DND-41 (cell line): ENCODE results near the gene TTBK2.

Experiments used
- ATAC-seq: fragments of 200-7000 bp; cut with Tn5 transposase; 3 replicates; pipeline ENCODE4 v1.9.1; 2021; ENCODE audit warnings: low read depth; ENCODE audit not compliant: insufficient read depth
- DNase-seq: peaks from one replicate; pipeline ENCODE4 v3.0.0-alpha.2; 2020
- H2AFZ ChIP-seq: 2 replicates; pipeline ENCODE4 v1.6.0; 2012; ENCODE audit warnings: low read depth, low read length
- H3K27ac ChIP-seq: 2 replicates; pipeline ENCODE4 v1.5.1; 2012; ENCODE audit warnings: low read length, inconsistent platforms
- H3K27me3 ChIP-seq: fragments of 200-600 bp; sonication (generic); 2 replicates; pipeline ENCODE4 v1.6.0; 2012; ENCODE audit warnings: low read length, mild to moderate bottlenecking, inconsistent platforms; ENCODE audit not compliant: insufficient read depth, poor library complexity
- H3K36me3 ChIP-seq: 2 replicates; pipeline ENCODE4 v1.5.1; 2012; ENCODE audit warnings: low read length, inconsistent platforms; ENCODE audit not compliant: insufficient read depth
- H3K4me1 ChIP-seq: 2 replicates; pipeline ENCODE4 v1.5.1; 2012; ENCODE audit warnings: mild to moderate bottlenecking, low read length; ENCODE audit not compliant: insufficient read depth
- H3K4me2 ChIP-seq: 2 replicates; pipeline ENCODE4 v1.6.0; 2012; ENCODE audit warnings: mild to moderate bottlenecking, moderate library complexity, low read length, inconsistent platforms; ENCODE audit not compliant: insufficient read depth
- H3K4me3 ChIP-seq, 2 experiments: fragments of 200-600 bp in 1 of 2; shearing (Covaris generic) in 1 of 2; 2 replicates each; pipeline ENCODE4 v1.5.1; 2012 to 2016; ENCODE audit warnings: inconsistent platforms in 2 of 2, low read length in 2 of 2, mild to moderate bottlenecking in 2 of 2, low read depth in 1 of 2, moderate library complexity in 1 of 2
- H3K79me2 ChIP-seq: 2 replicates; pipeline ENCODE4 v1.6.0; 2012; ENCODE audit warnings: low read length, inconsistent platforms; ENCODE audit not compliant: insufficient read depth
- H3K9ac ChIP-seq: 2 replicates; pipeline ENCODE4 v1.6.0; 2012; ENCODE audit warnings: low read depth, mild to moderate bottlenecking, inconsistent platforms, low read length, moderate library complexity
- H3K9me3 ChIP-seq: 2 replicates; pipeline ENCODE4 v1.5.1; 2012; ENCODE audit warnings: low read length, moderate library complexity, mild to moderate bottlenecking, inconsistent platforms; ENCODE audit not compliant: insufficient read depth, severe bottlenecking
- H4K20me1 ChIP-seq: 2 replicates; pipeline ENCODE4 v1.6.0; 2012; ENCODE audit warnings: low read length; ENCODE audit not compliant: insufficient read depth
- EZH2 ChIP-seq: IDR thresholded peaks from 3 replicates; pipeline ENCODE4 v1.6.1; 2012; ENCODE audit warnings: borderline replicate concordance, low read depth, mild to moderate bottlenecking, moderate library complexity, low read length, inconsistent platforms; ENCODE audit not compliant: severe bottlenecking
- TF ChIP-seq, protein P1 (sequence below): IDR thresholded peaks from 2 replicates; pipeline ENCODE4 v1.5.1; 2012; ENCODE audit warnings: borderline replicate concordance, low read length, moderate library complexity, mild to moderate bottlenecking; ENCODE audit not compliant: poor library complexity, severe bottlenecking; ENCODE audit errors: extremely low read depth

TTBK2 gene

GRCh38 chr15:42915654-42916315 lies 4.8 kb downstream of the TTBK2 start:
- peaks cover 40% of the 10 kb centered on the region for H3K4me1 ChIP-seq
- DNase-seq, result no peak
- H3K9me3 ChIP-seq, result no peaks in the 10 kb centered on the region
- no peak overlapping the region for H3K4me3 ChIP-seq
- no peak overlapping the region; the same call in 1 of the 2 replicates for H3K27ac ChIP-seq
- H3K27me3 ChIP-seq, result no peaks in the 10 kb centered on the region
- no peak overlapping the region for H3K4me2 ChIP-seq
- no peak for ATAC-seq
- H3K36me3 ChIP-seq, result no peaks in the 10 kb centered on the region
- no peak for TF ChIP-seq EZH2
- no peak overlapping the region for H2AFZ ChIP-seq
- no peak overlapping the region for H3K9ac ChIP-seq
- H4K20me1 ChIP-seq, result peaks cover 14% of the 10 kb centered on the region; the same call in 1 of the 2 replicates
- H3K79me2 ChIP-seq, result peaks cover 74% of the 10 kb centered on the region

DNA sequence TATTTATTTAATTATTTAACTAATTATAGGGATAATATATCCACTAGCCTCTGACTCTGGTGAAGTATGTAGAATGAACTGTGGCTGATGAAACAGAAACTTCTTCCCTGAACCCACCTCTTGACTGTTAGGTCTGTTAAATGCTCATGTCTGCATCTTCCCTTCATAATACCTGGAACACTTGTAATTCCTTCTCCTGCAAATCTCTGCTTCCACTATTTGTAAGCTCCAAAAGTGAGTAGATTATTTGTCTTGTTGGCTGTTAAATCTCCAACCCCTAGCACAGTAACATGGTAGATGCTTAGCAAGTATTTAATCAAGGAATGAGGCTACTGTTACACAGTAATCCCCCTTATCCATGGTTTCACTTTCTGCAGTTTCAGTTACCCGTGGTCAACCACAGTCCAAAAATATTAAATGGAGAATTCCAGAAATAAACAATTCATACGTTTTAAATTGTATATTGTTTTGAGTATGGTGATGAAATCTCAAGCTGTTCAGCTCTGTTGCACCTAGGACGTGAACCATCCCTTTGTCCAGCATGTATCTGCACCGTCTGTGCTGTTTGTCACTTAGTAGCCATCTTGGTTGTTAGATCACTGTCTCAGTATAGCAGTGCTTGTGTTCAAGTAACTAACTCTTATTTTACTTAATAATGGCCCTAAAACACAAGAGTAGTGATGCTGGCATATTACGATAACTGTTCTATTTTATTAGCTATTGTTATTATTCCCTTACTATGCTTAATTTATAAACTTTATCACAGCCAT lies 5.7 kb downstream of the TTBK2 start:
- Histone ChIP-seq H3K79me2 (peaks cover 74% of the 10 kb centered on the region), H3K27ac (peak overlapping the region; percentile 41; the same call in 1 of the 2 replicates), H2AFZ (no peak overlapping the region), H3K9me3 (no peaks in the 10 kb centered on the region), H3K4me2 (peak overlapping the region; percentile 29; the same call in 1 of the 2 replicates), H3K9ac (no peak overlapping the region), H3K27me3 (no peaks in the 10 kb centered on the region), H3K4me1 (peaks cover 38% of the 10 kb centered on the region), H4K20me1 (peaks cover 14% of the 10 kb centered on the region; the same call in 1 of the 2 replicates), H3K4me3 (no peak overlapping the region), H3K36me3 (no peaks in the 10 kb centered on the region)
- ATAC-seq (peak; percentile 66), DNase-seq (no peak)
- no peak for TF ChIP-seq EZH2
- TF ChIP-seq, protein P1, sequence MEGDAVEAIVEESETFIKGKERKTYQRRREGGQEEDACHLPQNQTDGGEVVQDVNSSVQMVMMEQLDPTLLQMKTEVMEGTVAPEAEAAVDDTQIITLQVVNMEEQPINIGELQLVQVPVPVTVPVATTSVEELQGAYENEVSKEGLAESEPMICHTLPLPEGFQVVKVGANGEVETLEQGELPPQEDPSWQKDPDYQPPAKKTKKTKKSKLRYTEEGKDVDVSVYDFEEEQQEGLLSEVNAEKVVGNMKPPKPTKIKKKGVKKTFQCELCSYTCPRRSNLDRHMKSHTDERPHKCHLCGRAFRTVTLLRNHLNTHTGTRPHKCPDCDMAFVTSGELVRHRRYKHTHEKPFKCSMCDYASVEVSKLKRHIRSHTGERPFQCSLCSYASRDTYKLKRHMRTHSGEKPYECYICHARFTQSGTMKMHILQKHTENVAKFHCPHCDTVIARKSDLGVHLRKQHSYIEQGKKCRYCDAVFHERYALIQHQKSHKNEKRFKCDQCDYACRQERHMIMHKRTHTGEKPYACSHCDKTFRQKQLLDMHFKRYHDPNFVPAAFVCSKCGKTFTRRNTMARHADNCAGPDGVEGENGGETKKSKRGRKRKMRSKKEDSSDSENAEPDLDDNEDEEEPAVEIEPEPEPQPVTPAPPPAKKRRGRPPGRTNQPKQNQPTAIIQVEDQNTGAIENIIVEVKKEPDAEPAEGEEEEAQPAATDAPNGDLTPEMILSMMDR, result no peak

DNA sequence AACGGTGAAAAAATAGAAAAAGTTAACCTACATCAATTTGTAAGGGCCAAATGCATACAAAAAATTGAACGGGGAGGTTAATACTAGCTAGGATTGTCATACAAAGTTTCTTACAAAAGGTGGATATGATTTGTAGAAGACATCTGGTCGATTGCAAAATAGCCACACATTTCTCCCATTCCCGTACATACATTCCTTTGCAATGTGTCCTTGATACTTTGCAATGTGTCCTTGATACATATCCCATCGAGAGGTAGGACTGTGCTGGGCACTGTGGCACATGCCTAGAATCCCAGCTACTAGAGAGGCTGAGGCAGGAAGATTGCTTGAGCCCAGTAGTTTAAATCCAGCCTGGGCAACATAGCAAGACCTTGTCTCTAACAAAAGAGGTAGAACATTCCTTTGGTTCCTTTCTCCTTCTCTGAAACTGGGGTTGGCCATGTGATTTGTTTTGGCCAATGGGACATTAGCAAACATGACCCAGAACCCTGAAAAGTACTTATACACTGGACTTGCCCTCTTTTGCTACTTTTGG lies 9.5 kb downstream of the TTBK2 start:
- H3K27me3 ChIP-seq, result no peaks in the 10 kb centered on the region
- H3K9me3 ChIP-seq, result no peaks in the 10 kb centered on the region
- no peak overlapping the region for H3K4me3 ChIP-seq
- H3K79me2 ChIP-seq, result peaks cover 54% of the 10 kb centered on the region
- peaks cover 13% of the 10 kb centered on the region for H3K4me1 ChIP-seq
- H3K36me3 ChIP-seq, result no peaks in the 10 kb centered on the region
- TF ChIP-seq, protein P1, result no peak
- no peak for TF ChIP-seq EZH2
- no peak overlapping the region for H3K9ac ChIP-seq
- H4K20me1 ChIP-seq, result peaks cover 17% of the 10 kb centered on the region; the same call in 1 of the 2 replicates
- no peak overlapping the region for H3K27ac ChIP-seq
- no peak overlapping the region for H2AFZ ChIP-seq
- ATAC-seq (no peak), DNase-seq (no peak)
- H3K4me2 ChIP-seq, result no peak overlapping the region

GRCh38 chr15:42908538-42908937 lies 12.0 kb downstream of the TTBK2 start:
- DNase-seq (no peak), ATAC-seq (no peak)
- Histone ChIP-seq H3K36me3 (no peaks in the 10 kb centered on the region), H3K9me3 (no peaks in the 10 kb centered on the region), H3K27me3 (no peaks in the 10 kb centered on the region), H3K9ac (no peak overlapping the region), H3K79me2 (peaks cover 42% of the 10 kb centered on the region), H4K20me1 (peaks cover 12% of the 10 kb centered on the region; the same call in 1 of the 2 replicates), H3K27ac (no peak overlapping the region), H3K4me3 (no peak overlapping the region), H2AFZ (no peak overlapping the region), H3K4me2 (no peak overlapping the region), H3K4me1 (no peaks in the 10 kb centered on the region)
- TF ChIP-seq, protein P1, result no peak
- no peak for TF ChIP-seq EZH2
